ENCODE measurements around the gene BSN. TPM values are rescaled to one million over a fixed set of nuclear protein-coding genes. Genes with fewer than 3 reads are reported as not detected.

Gene BSN
- total RNA-seq, 4 donors from 2014 or later, result 0.37 to 0.81 (median 0.73) TPM

- TF ChIP-seq EP300 (IDR thresholded peaks at IDR 0.05) (no peak), POLR2AphosphoS5 (IDR thresholded peaks at IDR 0.05) (no peak), CTCF (IDR thresholded peaks at IDR 0.05) (no peak), POLR2A (IDR thresholded peaks at IDR 0.05) (no peak)
- Histone ChIP-seq H3K4me1 (no peaks in the 10 kb centered on the region), H3K36me3 (no peaks in the 10 kb centered on the region), H3K27me3 (no peaks in the 10 kb centered on the region), H3K27ac (no peak overlapping the region), H3K9me3 (no peaks in the 10 kb centered on the region), H3K4me3 (no peak overlapping the region)
- WGBS, 2 donors (ENCODE audit: low coverage in 1 of 2), result 60 to 78% methylated on average over 1 to 2 of the region's 3 CpGs
- ATAC-seq, result no peak
These were observed 92.0 kb downstream of the BSN start for GRCh38 chr3:49646236-49646635.

- no peaks in the 10 kb centered on the region for H3K4me1 ChIP-seq
- H3K27ac ChIP-seq, result no peak overlapping the region
- TF ChIP-seq EP300 (IDR thresholded peaks at IDR 0.05) (no peak), CTCF (IDR thresholded peaks at IDR 0.05) (no peak), POLR2AphosphoS5 (IDR thresholded peaks at IDR 0.05) (no peak), POLR2A (IDR thresholded peaks at IDR 0.05) (no peak)
- no peaks in the 10 kb centered on the region for H3K9me3 ChIP-seq
- no peaks in the 10 kb centered on the region for H3K27me3 ChIP-seq
- WGBS, 2 donors (ENCODE audit: low coverage in 1 of 2), result 45 to 78% methylated on average over 1 to 2 of the region's 2 CpGs
- H3K36me3 ChIP-seq, result no peaks in the 10 kb centered on the region
- H3K4me3 ChIP-seq, result no peak overlapping the region
- ATAC-seq, result no peak
These were observed 93.5 kb downstream of the BSN start for GRCh38 chr3:49647741-49648140.

- Histone ChIP-seq H3K36me3 (no peaks in the 10 kb centered on the region), H3K4me1 (no peaks in the 10 kb centered on the region), H3K27ac (no peak overlapping the region), H3K27me3 (no peaks in the 10 kb centered on the region), H3K4me3 (no peak overlapping the region), H3K9me3 (no peaks in the 10 kb centered on the region)
- 80% methylated on average over 2 of the region's 3 CpGs; no CpG with 5 or more reads in 1 of the 2 donors for WGBS, 2 donors (ENCODE audit: low coverage in 1 of 2)
- ATAC-seq, result no peak
- TF ChIP-seq POLR2A (IDR thresholded peaks at IDR 0.05), result no peak
- TF ChIP-seq CTCF (IDR thresholded peaks at IDR 0.05), result no peak
- TF ChIP-seq POLR2AphosphoS5 (IDR thresholded peaks at IDR 0.05), result no peak
- TF ChIP-seq EP300 (IDR thresholded peaks at IDR 0.05), result no peak
These were observed 94.2 kb downstream of the BSN start for GRCh38 chr3:49648354-49649019.

GRCh38 chr3:49649576-49649975 is 95.3 kb downstream of the BSN start:
- no peak for ATAC-seq
- H3K36me3 ChIP-seq, result no peaks in the 10 kb centered on the region
- H3K9me3 ChIP-seq, result no peaks in the 10 kb centered on the region
- TF ChIP-seq POLR2AphosphoS5 (IDR thresholded peaks at IDR 0.05) (no peak), CTCF (IDR thresholded peaks at IDR 0.05) (no peak), EP300 (IDR thresholded peaks at IDR 0.05) (no peak), POLR2A (IDR thresholded peaks at IDR 0.05) (no peak)
- H3K27me3 ChIP-seq, result no peaks in the 10 kb centered on the region
- H3K27ac ChIP-seq, result no peak overlapping the region
- no peaks in the 10 kb centered on the region for H3K4me1 ChIP-seq
- no peak overlapping the region for H3K4me3 ChIP-seq
- WGBS, 2 donors (ENCODE audit: low coverage in 1 of 2), result 100% methylated on average over 1 of the region's 1 CpG; no CpG with 5 or more reads in 1 of the 2 donors

- TF ChIP-seq POLR2A (IDR thresholded peaks at IDR 0.05), result no peak
- no peak for TF ChIP-seq CTCF (IDR thresholded peaks at IDR 0.05)
- TF ChIP-seq POLR2AphosphoS5 (IDR thresholded peaks at IDR 0.05), result no peak
- TF ChIP-seq EP300 (IDR thresholded peaks at IDR 0.05), result no peak
- Histone ChIP-seq H3K36me3 (no peaks in the 10 kb centered on the region), H3K4me3 (no peak overlapping the region), H3K9me3 (no peaks in the 10 kb centered on the region), H3K27ac (no peak overlapping the region), H3K4me1 (no peaks in the 10 kb centered on the region), H3K27me3 (peaks cover under 1% of the 10 kb centered on the region)
- ATAC-seq, result no peak
- no CpG with 5 or more reads among the region's 1 CpG for WGBS, 2 donors (ENCODE audit: low coverage in 1 of 2)
These were observed 95.9 kb downstream of the BSN start for GRCh38 chr3:49650177-49650576.

Data from gastroesophageal sphincter (tissue), 4 donors.